Measurements from ENCODE around the gene TP53TG3F.
"Not testable (repeated sequence)": the region's sequence is repeated elsewhere in the genome, so short reads cannot be mapped to it uniquely, and the experiment has no call there.

The TP53TG3F gene

DNA sequence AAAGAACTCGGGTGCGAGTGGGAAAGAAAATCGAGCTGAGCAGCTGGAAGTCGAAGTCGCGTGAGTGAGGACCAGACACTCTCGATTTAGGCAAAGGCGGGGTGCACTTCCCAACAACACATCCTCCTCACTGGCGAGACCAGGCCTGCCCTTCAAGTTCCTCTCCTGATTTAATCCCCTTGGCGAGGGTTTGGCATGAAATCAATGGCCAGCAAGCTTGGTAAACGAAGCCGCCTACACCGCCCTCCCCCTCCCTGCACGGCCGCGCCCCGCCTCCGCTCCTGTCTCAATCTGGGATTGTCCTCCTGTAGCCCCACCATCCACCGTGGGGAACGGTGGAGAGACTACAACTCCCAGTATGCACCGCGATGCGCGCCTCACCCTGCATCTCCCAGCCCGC lies at the start of gene TP53TG3F:
Gene TP53TG3F, plus strand, starts transcription at position 301 of the 400 bp plus-strand sequence. Its CDS starts 68 bp downstream, at position 369.
- not testable (repeated sequence) for DNase-seq (ENCODE audit: low read depth)

GRCh38 chr16:33491611-33492010 lies 32.2 kb downstream of the TP53TG3F start:
- not testable (repeated sequence) for DNase-seq (ENCODE audit: low read depth)

DNA sequence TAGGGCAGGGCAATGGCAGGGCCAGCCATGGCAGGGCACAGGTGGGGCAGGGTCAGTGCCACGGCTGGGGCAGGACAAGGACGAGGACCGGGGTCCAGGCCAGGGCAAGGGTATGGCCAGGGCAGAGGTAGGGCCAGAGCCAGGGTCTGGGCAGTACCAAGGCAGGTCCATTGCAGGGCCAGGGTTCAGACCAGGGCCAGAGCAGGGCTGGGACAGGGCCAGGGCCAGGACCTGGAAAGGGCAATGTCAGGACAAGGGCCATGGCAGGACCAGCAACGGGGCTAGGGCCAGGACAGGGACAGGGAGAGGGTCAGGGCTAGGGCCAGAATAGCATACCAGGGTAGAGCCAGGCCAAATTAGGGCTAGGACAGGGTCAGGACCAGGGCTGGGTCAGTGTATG lies 47.8 kb downstream of the TP53TG3F start:
- not testable (repeated sequence) for DNase-seq (ENCODE audit: low read depth)

- DNase-seq (ENCODE audit: low read depth), result not testable (repeated sequence)
Measured at GRCh38 chr16:33509070-33509469, 49.7 kb downstream of the TP53TG3F start.

- DNase-seq (ENCODE audit: low read depth), result not testable (repeated sequence)
Measured at GRCh38 chr16:33509906-33510305, 50.5 kb downstream of the TP53TG3F start.

Measured in stimulated activated CD8-positive, alpha-beta memory T cell treated with anti-CD3 and anti-CD28 coated beads, Interleukin-15, amount 100 ng/mL, for 1 hour (primary cell).